WTC11 (cell line): ENCODE data around the gene PTPN21. TPM values are rescaled to one million over a fixed set of nuclear protein-coding genes. Genes with fewer than 3 reads are reported as not detected.

Source experiments
- ATAC-seq: fragments of 200-7000 bp; cut with Tn5 transposase; 2 replicates; pipeline ENCODE4 v1.10.0; 2021; ENCODE audit warnings: mild to moderate bottlenecking, moderate library complexity
- CTCF ChIA-PET: fragments of 300-600 bp; sonication (Branson Sonifier 250); formaldehyde crosslinking; loops from one replicate; lab custom pipeline; 2021; ENCODE audit warnings: antibody characterized with exemption; lab: Charles Lee
- POLR2A ChIA-PET: fragments of 350-600 bp; sonication (Branson Sonifier 250); formaldehyde crosslinking; loops from one replicate; lab custom pipeline; 2021; ENCODE audit warnings: antibody characterized with exemption; lab: Charles Lee
- DNase-seq: peaks from one replicate; pipeline ENCODE4 v3.0.0; 2021; ENCODE audit warnings: low spot score
- H3K27ac Mint-ChIP-seq: 2 replicates; pipeline ENCODE4 v1.8.0; 2021; ENCODE audit warnings: mixed read lengths
- H3K27me3 Mint-ChIP-seq: 2 replicates; pipeline ENCODE4 v1.8.0; 2021; ENCODE audit warnings: low read depth, mild to moderate bottlenecking, moderate library complexity, mixed read lengths
- H3K36me3 Mint-ChIP-seq: 2 replicates; pipeline ENCODE4 v1.8.0; 2021; ENCODE audit warnings: mixed read lengths
- H3K4me1 Mint-ChIP-seq: 2 replicates; pipeline ENCODE4 v1.8.0; 2022; ENCODE audit warnings: mixed read lengths
- H3K4me3 Mint-ChIP-seq: 2 replicates; pipeline ENCODE4 v1.8.0; 2021; ENCODE audit warnings: mild to moderate bottlenecking, moderate library complexity, mixed read lengths
- H3K9me3 Mint-ChIP-seq: 2 replicates; pipeline ENCODE4 v1.8.0; 2021; ENCODE audit warnings: mixed read lengths
- ATF1 ChIP-seq: sonication (generic); formaldehyde crosslinking; IDR thresholded peaks from 2 replicates; pipeline ENCODE4 v1.8.1; 2023; ENCODE audit warnings: mild to moderate bottlenecking, moderate library complexity, missing genetic modification reagents
- CDX4 ChIP-seq: fragments of 250-450 bp; sonication (Bioruptor Pico); IDR thresholded peaks from 2 replicates; pipeline ENCODE4 v1.9.0; 2021; ENCODE audit warnings: moderate library complexity, mild to moderate bottlenecking, inconsistent platforms, borderline replicate concordance
- CREM ChIP-seq: sonication (generic); formaldehyde crosslinking; IDR thresholded peaks from 2 replicates; pipeline ENCODE4 v1.8.1; 2022; ENCODE audit warnings: mild to moderate bottlenecking, missing genetic modification reagents, moderate library complexity
- CTCF ChIP-seq: fragments of 200-600 bp; IDR thresholded peaks from 2 replicates; pipeline ENCODE4 v1.8.0; 2022; ENCODE audit warnings: antibody characterized with exemption
- FOXJ3 ChIP-seq: sonication (generic); formaldehyde crosslinking; IDR thresholded peaks from 2 replicates; pipeline ENCODE4 v1.9.0; 2021; ENCODE audit warnings: missing genetic modification reagents, mild to moderate bottlenecking, borderline replicate concordance
- GTF2I ChIP-seq: fragments of 250-450 bp; sonication (Bioruptor Pico); conservative IDR thresholded peaks from 2 replicates; pipeline ENCODE4 v1.4.0; 2021; ENCODE audit warnings: mild to moderate bottlenecking
- JUN ChIP-seq: sonication (generic); formaldehyde crosslinking; IDR thresholded peaks from 2 replicates; pipeline ENCODE4 v1.8.0; 2023; ENCODE audit warnings: mild to moderate bottlenecking, missing genetic modification reagents
- KAT7 ChIP-seq: sonication (generic); formaldehyde crosslinking; IDR thresholded peaks from 2 replicates; pipeline ENCODE4 v1.8.1; 2023; ENCODE audit warnings: missing genetic modification reagents, mild to moderate bottlenecking, borderline replicate concordance
- MYBL2 ChIP-seq: sonication (generic); formaldehyde crosslinking; IDR thresholded peaks from 2 replicates; pipeline ENCODE4 v1.8.1; 2023; ENCODE audit warnings: mild to moderate bottlenecking, moderate library complexity, missing genetic modification reagents
- NFYB ChIP-seq: sonication (generic); formaldehyde crosslinking; conservative IDR thresholded peaks from 2 replicates; pipeline ENCODE4 v1.8.0; 2022; ENCODE audit warnings: low read depth, missing genetic modification reagents
- RORB ChIP-seq: fragments of 250-450 bp; sonication (Bioruptor Pico); IDR thresholded peaks from 2 replicates; pipeline ENCODE4 v1.9.0; 2021; ENCODE audit warnings: mild to moderate bottlenecking
- SP1 ChIP-seq: sonication (generic); formaldehyde crosslinking; conservative IDR thresholded peaks from 2 replicates; pipeline ENCODE4 v1.8.1; 2022; ENCODE audit warnings: missing genetic modification reagents
- USF1 ChIP-seq: sonication (generic); formaldehyde crosslinking; IDR thresholded peaks from 2 replicates; pipeline ENCODE4 v1.8.0; 2022; ENCODE audit warnings: mild to moderate bottlenecking, missing genetic modification reagents
- ZBTB21 ChIP-seq: sonication (generic); formaldehyde crosslinking; IDR thresholded peaks from 2 replicates; pipeline ENCODE4 v1.8.1; 2023; ENCODE audit warnings: mild to moderate bottlenecking, missing genetic modification reagents, borderline replicate concordance
- ZNF121 ChIP-seq: sonication (generic); formaldehyde crosslinking; IDR thresholded peaks from 2 replicates; pipeline ENCODE4 v1.8.0; 2023; ENCODE audit warnings: missing genetic modification reagents
- ZNF423 ChIP-seq: fragments of 250-450 bp; sonication (Bioruptor Pico); IDR thresholded peaks from 2 replicates; pipeline ENCODE4 v2.1.2; 2022; ENCODE audit warnings: mild to moderate bottlenecking, moderate library complexity
- ZNF425 ChIP-seq: fragments of 250-450 bp; sonication (Bioruptor Pico); conservative IDR thresholded peaks from 2 replicates; pipeline ENCODE4 v1.9.0; 2021; ENCODE audit warnings: mild to moderate bottlenecking
- total RNA-seq: library from RNA; stranded (reverse); gene quantifications from 3 replicates; pipeline ENCODE4 v1.2.3, GENCODE V29; 2021
- TF ChIP-seq, protein P1 (sequence below): sonication (generic); formaldehyde crosslinking; IDR thresholded peaks from 2 replicates; pipeline ENCODE4 v1.8.0; 2022; ENCODE audit warnings: mild to moderate bottlenecking, missing genetic modification reagents
- TF ChIP-seq, protein P2 (sequence below): sonication (generic); formaldehyde crosslinking; conservative IDR thresholded peaks from 2 replicates; pipeline ENCODE4 v1.8.1; 2022; ENCODE audit warnings: mild to moderate bottlenecking, missing genetic modification reagents

The PTPN21 gene
- total RNA-seq, 1 experiment from 2014 or later = 7.5 TPM

- TF ChIP-seq FOXJ3 (CRISPR knock-in tag) (no peak), ZBTB21 (CRISPR knock-in tag) (no peak), CTCF (no peak), MYBL2 (CRISPR knock-in tag) (no peak), ZNF425 (CRISPR knock-in tag) (no peak), CREM (CRISPR knock-in tag) (no peak), ZNF121 (CRISPR knock-in tag) (no peak), NFYB (CRISPR knock-in tag) (no peak)
- TF ChIP-seq, protein P1, sequence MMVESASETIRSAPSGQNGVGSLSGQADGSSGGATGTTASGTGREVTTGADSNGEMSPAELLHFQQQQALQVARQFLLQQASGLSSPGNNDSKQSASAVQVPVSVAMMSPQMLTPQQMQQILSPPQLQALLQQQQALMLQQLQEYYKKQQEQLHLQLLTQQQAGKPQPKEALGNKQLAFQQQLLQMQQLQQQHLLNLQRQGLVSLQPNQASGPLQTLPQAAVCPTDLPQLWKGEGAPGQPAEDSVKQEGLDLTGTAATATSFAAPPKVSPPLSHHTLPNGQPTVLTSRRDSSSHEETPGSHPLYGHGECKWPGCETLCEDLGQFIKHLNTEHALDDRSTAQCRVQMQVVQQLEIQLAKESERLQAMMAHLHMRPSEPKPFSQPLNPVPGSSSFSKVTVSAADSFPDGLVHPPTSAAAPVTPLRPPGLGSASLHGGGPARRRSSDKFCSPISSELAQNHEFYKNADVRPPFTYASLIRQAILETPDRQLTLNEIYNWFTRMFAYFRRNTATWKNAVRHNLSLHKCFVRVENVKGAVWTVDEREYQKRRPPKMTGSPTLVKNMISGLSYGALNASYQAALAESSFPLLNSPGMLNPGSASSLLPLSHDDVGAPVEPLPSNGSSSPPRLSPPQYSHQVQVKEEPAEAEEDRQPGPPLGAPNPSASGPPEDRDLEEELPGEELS (CRISPR knock-in tag) = no peak
- TF ChIP-seq, protein P2, sequence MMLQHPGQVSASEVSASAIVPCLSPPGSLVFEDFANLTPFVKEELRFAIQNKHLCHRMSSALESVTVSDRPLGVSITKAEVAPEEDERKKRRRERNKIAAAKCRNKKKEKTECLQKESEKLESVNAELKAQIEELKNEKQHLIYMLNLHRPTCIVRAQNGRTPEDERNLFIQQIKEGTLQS (CRISPR knock-in tag) = no peak
Observed at GRCh38 chr14:88576222-88576621, 21.4 kb upstream of the PTPN21 start (continued).

DNA sequence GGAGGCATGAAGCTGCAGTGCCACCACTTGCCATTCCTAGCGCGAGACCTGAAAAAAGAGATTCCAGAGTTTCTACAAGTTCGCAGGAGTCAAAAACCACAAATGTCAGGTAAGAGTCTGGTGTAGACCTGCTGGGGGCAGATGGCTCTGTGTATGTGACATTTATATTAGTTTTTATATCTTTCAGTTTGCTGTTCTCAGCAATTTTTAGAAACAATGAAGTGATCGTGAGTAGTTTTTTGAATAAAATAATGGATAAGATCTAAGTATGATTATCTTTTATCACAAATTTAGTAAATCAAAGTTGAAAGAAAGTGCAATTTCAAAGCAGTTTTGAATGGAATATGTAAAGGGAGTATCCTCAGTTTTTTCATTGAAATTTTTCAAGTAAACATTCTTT lies 17.3 kb upstream of the PTPN21 start:
- no peaks in the 10 kb centered on the region for H3K27me3 Mint-ChIP-seq
- TF ChIP-seq ATF1 (CRISPR knock-in tag) = no peak
- no peak for TF ChIP-seq CDX4 (CRISPR knock-in tag)
- TF ChIP-seq, all 79 proteins: peak for 0
- H3K4me1 Mint-ChIP-seq = no peaks in the 10 kb centered on the region
- H3K27ac Mint-ChIP-seq = no peak overlapping the region
- H3K9me3 Mint-ChIP-seq = no peaks in the 10 kb centered on the region
- CTCF ChIA-PET = no interaction called here
- ATAC-seq = no peak
- H3K36me3 Mint-ChIP-seq = peaks cover 78% of the 10 kb centered on the region
- DNase-seq = no peak
- no peak overlapping the region for H3K4me3 Mint-ChIP-seq
- POLR2A ChIA-PET = no interaction called here

- ATAC-seq (no peak), DNase-seq (no peak)
- H3K4me3 Mint-ChIP-seq = no peak overlapping the region
- H3K36me3 Mint-ChIP-seq = peaks cover 49% of the 10 kb centered on the region
- TF ChIP-seq JUN (CRISPR knock-in tag) (no peak), SP1 (no peak), ZNF423 (no peak), RORB (CRISPR knock-in tag) (no peak), GTF2I (CRISPR knock-in tag) (no peak), KAT7 (CRISPR knock-in tag) (no peak), USF1 (CRISPR knock-in tag) (no peak)
- no peak overlapping the region for H3K27ac Mint-ChIP-seq
- no peaks in the 10 kb centered on the region for H3K9me3 Mint-ChIP-seq
- H3K27me3 Mint-ChIP-seq = no peaks in the 10 kb centered on the region; the same call in 1 of the 2 replicates
- POLR2A ChIA-PET = no interaction called here
- CTCF ChIA-PET = no interaction called here
- peaks cover 9% of the 10 kb centered on the region for H3K4me1 Mint-ChIP-seq
Observed at GRCh38 chr14:88568196-88568595, 13.4 kb upstream of the PTPN21 start.
